UCSD-AML1 (cell line): ENCODE results near the gene FNDC11.

Experiments used
- DNase-seq: peaks from one replicate; lab custom pipeline; 2025; ENCODE audit not compliant: unreplicated experiment; lab: John Stamatoyannopoulos, UW

Gene FNDC11

DNA sequence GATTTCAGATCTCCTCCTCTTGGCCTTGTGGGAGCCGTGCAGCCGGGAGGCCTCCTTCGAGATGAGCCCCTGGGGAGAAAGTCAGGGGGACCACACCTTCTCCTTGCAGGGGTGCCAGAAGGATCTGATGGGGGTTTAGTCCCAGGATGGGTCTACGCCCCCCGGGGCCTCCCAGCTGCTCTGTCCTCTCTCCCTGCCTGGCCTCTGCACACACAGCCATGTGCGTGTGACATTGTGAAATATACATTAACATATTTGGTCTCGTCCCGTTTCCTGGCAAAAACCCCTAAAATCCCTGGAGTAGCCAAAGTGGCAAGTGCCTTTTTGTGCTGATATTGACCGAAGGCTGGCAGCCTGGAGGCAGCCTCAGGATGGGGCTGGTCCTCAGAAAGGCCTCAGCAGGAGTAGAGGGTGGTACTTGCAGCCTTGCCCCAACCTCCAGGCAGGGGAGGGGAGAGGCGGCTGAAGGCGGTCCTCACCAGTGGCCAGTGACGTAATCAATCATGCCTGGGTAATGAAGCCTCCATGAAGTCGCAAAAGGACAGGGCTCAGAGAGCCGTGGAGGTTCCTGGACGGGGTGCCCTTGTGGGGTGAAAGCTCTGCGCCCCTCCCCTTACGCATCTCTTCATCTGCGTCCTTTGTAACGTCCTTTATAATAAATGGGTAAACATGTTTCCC, 25.2 kb downstream of the FNDC11 start:
- DNase-seq = no peak

DNA sequence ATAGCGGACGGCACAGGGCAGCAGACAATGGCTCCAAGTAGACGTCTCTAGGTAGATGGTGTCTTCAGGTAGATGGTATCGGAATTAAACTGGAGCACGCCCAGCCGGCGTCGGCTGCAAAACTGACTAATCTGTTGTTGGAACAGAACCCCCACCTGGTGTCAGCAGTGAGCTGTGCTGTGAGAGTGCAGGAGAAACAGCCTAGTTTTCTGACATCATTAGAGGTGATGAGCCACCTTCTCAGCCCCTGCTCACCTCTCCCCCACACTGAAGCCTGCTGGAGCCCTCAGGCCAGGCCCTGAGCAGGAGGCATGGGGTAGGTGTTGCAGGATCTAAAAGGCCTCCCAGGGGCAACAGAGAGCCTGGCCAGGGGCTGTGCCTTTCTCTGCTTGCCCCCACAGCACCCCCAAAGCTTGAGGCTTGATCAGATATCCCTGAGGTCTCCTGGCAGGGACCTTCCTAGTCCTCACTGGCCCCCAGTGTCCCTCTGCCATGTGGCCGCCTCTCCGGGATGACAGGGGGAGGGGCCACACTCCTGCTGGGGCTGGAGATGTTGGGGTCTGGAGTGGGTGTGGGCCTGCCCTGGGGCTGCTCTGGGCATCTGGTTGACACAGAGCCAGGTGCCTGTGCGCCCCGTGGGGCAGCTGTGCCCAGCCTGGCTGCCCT, 27.0 kb downstream of the FNDC11 start:
- peak; percentile 50 for DNase-seq

DNA sequence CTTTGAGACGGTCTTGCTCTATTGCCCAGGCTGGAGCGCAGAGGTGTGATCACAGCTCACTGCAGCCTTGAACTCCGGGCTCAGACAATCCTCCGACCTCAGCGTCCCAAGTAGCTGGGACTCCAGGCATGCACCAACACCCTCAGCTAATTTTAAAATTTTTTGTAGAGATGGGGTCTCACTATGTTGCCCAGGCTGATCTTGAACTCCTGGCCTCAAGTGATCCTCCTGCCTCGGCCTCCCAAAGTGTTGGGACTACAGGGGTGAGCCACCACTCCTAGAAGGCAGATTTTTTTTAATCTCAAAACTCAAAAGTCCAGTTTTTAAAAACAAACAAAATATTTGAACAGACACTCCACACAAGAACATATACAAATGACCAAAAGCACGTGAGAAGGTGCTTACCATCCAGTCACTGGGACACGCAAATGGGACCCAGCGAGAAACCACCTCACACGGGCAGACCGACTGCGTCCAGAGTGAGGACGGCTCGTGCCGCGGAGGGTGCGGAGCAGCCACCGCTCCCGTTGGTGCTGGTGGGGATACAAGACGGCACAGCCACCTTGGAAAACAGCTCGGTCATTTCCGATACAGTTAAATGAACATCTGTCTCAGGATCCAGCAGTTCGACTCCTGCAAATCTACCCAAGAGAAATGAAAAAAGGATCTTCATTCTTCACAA, 28.6 kb downstream of the FNDC11 start:
- no peak for DNase-seq

DNA sequence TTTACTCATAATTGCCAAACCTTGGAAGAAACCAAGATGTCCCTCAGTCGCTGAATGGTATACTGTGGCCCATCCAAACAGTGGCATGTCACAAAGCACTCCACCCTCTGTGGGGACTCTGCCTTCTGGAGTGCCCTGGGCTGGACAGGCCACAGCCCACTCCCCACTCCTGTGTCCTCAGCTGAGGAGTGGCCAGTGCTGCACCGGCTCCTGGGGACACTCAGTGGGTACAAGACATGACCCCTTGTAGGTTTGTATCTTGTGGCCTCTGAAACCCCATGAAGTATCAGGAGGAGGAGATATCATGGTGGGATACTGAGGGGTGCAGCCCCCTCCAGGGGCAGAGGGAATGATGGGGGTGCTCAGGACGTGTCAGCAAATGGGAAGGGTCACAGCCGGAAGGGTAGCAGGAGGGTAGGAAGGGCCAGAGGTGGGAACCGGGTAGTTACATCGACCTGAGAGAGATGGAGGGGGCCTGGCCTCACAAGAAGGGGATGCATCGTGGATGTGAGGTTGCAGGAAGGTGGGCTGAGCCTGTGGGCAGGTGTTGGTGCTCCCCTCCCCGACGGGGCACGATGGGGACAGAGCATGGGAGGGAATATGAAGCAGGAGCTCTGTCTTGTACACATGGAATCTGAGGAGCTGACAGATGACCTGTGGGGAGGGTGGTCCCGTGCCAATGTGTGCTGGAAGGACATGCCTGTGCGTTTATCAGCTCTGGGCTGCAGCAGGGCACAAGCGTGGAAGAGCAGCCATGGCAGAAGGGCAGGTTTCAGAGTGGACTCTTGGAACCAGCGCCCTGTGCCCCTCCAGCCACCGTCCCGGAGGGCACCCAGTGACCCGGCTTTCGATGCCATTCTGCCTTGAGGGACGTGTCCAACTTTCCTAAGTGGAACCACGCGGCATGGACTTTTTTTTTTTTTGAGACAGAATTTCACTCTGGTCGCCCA, 31.9 kb downstream of the FNDC11 start:
- DNase-seq = no peak

DNA sequence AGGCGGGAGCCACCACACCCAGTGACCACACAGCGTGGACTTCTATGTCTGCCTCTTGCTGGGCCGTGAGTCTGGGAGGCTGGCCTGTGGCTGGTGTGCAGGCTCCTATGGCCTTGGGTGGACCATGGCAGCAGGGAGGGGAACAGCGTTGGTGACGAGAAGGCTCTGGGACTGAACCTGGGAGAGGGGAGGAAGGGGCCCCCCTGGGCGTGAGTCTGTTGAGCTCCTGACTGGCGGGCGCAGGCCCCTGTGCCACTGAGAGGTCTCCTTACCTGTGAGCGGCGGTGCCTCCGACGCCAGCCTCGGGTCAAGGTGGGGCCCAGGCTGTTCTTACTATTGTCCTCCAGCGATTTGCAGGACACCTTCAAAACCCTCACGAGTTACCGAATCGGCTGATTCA, 32.8 kb downstream of the FNDC11 start:
- no peak for DNase-seq

DNA sequence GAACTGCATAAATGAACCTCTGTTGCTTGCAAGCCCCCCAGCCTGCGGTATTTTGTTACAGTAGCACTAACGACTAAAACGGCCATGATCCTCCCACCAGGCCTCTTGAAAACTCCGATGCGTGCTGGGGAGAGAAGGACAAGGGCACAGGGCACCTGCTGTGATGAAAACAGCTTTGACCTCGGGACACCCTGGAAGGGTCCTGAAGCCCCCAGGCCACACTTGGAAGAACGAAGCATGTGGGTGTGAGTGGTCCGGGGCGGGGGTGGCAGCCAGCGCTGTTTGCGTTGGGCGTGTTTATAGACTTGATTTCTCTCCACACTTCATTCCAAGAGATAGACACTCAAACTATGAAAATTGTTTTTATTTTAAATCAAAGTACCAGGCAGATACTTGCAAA, 33.3 kb downstream of the FNDC11 start:
- no peak for DNase-seq

DNA sequence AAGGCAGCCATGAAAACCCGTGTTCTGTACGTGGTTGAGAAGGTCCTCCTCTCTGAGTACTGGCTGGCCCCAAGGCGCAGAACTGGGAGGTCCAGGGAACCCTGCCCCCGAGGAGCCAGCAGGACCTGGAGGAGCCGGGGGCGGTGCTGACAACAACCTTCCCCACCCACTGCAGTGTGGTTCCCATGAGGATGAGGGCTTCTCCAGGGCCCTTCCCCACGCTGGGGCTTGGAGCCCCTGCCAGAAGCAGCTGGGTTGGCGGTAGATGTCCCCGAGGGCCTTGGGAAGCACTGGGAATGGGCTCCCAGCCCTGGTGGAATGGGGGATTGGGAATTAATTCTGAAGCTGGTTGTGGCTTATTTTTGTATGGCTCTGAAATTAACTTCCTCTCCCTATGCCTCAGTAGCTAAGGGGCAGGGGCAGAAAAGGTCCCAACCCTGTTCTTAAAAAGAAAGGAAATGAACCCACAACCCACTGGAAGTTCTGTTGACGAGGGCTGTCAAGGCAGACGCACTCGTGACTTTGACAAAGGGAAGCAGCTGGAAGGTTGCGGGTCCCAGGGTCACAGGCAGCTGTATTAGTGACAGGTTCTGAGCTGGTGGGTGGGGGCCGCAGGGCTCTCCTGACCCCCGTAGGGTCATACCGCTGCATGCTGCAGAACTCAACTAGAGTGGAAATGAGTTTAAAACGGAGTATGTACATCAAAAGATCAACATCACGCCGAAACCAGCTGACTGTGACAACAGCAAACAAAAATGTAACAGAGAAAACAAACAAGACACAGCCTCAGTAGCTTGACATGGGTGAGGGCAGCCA, 34.0 kb downstream of the FNDC11 start:
- peak; percentile 78 for DNase-seq

DNA sequence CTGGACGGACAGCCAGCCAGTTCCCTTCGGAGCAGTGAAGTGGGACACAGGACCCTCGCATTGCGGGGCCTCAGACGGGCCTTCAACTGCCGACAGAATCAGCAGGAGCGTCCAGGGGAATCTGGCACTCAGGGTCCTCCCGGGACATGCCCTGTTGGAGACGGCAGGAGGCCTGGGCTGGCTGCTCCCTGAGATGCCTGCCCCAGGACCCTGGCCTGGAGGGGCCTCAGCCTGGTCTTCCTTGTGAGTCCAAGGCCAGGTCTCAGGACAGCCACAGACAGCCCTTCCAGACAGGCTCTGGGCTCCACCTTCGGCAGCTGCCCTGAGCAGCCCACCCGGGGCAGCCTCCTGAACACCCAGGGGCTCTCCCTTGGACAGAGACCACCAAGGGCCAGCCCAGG, 34.7 kb downstream of the FNDC11 start:
- DNase-seq = no peak

DNA sequence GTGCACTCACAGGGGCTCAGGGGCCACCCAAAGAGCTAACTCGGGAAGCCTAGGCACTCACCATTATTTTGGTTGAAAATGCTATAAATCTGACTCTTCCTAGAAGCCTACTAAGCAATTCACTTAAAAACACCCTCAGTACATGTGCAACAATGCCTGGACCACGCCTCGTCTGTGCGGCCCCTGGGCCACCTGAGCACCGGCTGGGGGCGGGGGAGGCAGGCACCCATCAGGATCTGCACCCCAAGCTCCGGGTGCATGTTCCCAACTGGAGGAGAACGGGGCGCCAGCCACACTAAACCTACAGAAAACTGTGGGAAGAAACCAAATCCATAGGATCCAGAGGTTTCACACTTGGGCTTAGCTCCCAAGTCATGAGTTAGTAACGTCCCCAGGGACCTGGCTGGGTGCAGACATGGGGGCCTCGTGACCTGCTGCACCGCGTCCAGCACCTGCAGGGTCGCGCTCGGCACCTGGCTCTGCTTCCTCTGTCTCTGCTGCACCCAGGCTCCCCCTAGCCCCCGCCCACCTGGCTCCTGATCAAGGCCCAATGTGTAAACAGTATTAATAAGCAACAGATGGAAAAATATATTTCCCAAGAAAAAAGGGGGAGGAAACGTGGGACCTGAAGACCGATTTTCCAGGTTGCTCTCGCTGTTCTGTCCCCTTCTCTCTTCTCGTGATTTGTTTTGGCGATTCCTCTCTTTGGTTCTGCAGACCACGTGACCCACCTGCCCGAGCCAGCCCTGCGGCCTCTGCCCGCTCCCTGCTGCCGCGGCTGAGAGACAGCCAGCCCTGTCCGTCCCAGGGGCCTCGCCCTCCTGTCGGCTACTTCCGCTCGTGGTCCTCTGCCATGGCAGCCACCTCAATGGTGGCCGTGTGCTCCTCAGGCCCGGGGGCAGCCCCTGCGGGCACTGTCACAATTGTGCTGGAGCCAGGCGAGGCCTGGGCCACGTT, 35.6 kb downstream of the FNDC11 start:
- DNase-seq = no peak

DNA sequence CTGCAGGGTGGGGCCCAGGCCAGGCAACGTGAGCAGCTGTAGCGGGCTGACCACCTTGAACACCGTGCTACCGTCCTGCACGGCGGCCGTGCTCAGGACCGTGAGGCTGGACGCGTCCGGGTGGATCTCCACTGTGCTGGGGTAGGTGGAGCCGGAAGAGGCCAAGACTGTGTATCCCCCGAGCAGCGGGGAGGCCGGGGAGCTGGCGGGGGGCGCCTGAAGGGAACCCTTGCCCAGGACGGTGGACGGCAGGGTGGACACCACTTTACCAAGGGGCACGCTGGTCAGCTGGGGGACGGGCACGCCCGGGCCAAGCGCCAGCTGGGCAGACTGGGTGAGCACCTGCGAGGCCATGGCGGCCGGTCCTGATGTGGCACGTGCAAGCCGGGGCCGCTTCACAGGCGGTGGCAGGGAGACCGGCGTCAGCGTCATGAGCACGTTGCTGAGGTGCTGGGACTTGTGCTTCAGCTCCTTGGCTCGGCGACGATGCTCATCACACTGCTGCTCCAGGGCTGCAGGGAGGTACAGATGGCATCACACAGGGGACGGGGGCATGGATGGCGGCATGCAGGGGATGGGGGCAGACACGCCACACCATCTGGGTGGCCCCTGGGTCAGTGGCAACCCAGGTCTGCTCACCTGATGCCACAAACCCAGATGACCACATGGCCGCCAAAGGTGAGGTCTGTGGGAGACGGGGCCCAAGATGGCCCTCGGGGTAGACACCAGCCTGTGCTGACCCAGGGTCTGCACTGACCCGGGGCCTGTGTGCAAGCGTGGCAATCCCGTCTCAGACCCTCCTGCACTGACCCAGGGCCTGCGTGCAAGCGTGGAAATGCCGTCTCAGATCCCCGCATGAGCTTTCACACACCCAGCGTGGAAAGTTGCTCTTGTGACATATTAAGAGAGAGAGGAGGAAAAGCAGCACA, 36.5 kb downstream of the FNDC11 start:
- DNase-seq = no peak

DNA sequence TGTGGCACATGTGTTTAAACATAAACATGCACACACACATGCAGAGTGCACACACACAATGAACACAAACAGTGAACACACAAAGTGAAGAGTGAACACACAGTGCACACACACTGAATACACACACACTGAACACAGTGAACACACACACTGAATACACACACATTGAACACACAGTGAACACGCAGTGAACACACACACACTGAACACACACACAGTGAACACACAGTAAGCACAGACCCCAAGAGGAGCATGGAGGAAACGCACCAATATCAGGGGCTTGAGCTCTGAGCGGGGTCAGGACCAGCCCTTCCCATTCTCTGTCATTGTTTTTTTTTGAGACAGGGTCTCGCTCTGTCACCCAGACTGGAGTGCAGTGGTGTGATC, 37.2 kb downstream of the FNDC11 start:
- no peak for DNase-seq

DNA sequence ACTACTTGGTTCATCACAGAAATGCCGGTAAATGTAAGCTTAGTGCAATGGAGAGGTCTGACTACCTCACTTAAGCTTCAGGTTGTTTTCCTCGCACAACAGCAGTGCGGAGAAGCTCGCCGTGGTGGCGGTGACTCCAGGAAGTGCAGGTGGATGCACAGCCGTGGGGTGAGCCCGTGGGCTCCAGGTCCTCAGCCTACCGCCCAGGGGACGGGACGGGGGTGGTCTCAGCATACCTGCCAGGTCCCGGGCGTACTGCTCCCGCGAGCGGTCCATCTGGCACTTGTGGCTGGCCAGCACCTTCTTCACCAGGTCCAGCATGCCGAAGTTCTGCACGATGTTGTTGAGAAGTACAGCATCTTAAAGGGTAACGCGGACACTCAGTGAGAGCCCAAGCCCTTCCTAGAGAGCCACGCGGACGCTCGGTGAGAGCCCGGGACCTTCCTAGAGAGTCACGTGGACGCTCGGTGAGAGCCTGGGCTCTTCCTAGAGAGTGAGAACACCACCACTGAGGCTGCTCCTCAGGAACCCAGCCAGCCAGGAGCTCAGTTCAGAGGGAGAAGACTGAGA, 37.9 kb downstream of the FNDC11 start:
- no peak for DNase-seq

DNA sequence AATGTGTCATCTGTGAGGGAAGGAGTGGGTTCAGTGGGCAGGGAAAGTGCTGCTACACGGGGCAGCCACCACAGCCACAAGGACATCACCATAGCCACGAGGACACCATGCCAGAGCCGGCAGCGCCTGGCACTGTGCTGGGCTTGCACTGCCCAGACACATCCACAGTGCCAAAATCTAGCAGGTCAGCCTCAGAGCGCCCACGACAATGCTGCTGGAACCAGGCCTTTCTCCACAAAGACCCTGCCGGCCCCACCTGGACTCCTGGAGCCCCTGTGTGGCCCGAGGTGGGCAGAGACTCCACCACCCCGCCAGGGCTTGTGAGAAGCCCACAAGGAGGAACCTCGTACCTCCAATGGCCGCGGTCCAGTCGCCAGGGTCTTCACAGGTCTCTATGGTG, 38.7 kb downstream of the FNDC11 start:
- no peak for DNase-seq

DNA sequence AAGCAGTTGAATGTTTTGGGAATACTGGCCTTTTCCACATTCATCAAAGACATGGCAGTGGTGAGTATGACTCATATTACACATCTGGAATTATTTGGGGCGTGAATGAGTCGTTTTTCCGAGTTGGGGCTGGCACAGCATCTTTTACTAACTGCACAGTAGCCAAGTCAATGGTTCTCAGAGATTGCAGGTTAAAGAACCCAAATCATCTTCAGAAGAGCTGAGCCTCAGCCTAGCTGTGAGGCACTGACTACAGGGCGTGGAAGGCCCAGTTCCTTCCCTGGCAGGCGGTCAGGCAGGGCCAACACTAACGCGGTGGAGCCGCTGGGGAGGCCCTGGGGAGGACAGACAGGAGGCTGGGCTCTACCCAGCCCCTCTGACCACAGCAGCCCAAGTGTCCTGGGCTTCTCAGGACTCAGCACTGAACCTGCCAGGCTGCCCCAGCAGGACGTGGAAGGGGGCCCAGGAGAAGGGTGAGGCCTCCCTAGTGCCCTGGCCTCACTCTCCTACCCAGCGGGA, 40.1 kb downstream of the FNDC11 start:
- no peak for DNase-seq

DNA sequence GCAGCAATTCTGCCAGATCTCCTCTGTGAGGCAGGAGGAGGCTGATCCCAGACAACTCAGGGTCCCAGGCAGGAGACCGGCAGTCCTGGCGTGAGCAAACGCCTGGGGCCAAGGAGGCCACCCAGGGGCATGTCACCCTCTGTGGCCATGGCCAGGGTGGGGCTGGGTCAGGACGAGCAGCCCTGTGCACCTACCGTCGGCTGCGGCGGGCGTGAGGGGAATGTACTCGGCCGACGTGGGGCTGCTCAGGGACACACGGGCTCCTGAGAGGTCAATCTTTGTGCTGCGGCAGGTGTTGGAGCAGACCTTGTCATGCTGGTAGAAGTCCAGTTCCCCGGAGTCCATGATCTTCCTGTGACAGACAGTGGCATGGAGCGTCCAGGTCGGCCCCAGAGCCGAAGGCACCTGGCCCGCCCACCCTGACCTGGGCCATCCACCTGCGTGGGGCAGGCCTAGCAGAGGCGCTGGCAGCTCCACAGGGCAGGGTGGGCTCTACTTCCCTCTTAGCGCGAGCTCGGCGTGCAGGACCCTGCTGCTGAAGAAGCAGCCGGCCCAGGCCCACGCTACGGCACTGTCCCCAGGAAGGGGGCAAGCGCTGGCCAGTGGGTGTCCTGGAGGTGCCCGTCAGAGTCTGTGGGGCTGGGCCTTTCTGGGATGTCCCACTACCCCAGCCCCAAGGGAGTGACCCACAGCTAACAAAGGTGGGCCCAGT, 41.6 kb downstream of the FNDC11 start:
- no peak for DNase-seq

DNA sequence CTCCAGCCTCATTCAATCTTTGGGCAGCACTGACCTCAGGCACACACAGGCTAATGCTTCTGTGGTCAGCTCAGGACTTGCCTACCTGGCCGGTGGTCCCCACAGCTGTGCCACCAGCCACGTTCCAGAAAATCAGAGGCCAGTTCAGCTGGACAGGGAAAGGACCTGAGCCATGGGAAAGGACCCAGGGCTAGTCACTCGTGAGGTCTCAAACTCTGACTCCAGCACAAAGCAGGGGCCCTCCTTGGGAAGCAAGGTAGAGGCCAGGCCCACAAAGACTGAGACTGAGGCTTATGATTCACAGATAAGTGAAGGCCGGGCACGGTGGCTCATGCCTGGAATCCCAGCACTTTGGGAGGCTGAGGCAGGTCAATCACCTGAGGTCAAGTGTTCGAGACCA, 42.5 kb downstream of the FNDC11 start:
- DNase-seq = no peak
